Osteocyte (in vitro differentiated cells): Measurements from ENCODE around the gene TBK1. TPM values are rescaled to one million over a fixed set of nuclear protein-coding genes. Genes with fewer than 3 reads are reported as not detected.
"Not testable (repeated sequence)": the region's sequence is repeated elsewhere in the genome, so short reads cannot be mapped to it uniquely, and the experiment has no call there.

Experiments used
- DNase-seq: peaks from one replicate; pipeline ENCODE4 v3.0.0; 2021; ENCODE audit warnings: mixed read lengths; ENCODE audit not compliant: unreplicated experiment; ENCODE audit errors: extremely low spot score
- H3K27ac Mint-ChIP-seq: one replicate; pipeline ENCODE4 v1.8.0; 2021; ENCODE audit warnings: mild to moderate bottlenecking, mixed read lengths; ENCODE audit not compliant: unreplicated experiment
- H3K27me3 Mint-ChIP-seq: one replicate; pipeline ENCODE4 v1.8.0; 2021; ENCODE audit warnings: mixed read lengths; ENCODE audit not compliant: unreplicated experiment
- H3K36me3 Mint-ChIP-seq: one replicate; pipeline ENCODE4 v1.8.0; 2021; ENCODE audit warnings: mixed read lengths; ENCODE audit not compliant: unreplicated experiment
- H3K4me1 Mint-ChIP-seq: one replicate; pipeline ENCODE4 v1.8.0; 2021; ENCODE audit warnings: mixed read lengths; ENCODE audit not compliant: unreplicated experiment
- H3K4me3 Mint-ChIP-seq: one replicate; pipeline ENCODE4 v1.8.0; 2021; ENCODE audit warnings: mild to moderate bottlenecking, moderate library complexity, mixed read lengths; ENCODE audit not compliant: unreplicated experiment
- H3K9me3 Mint-ChIP-seq: one replicate; pipeline ENCODE4 v1.8.0; 2021; ENCODE audit warnings: mixed read lengths; ENCODE audit not compliant: unreplicated experiment
- CTCF ChIP-seq: fragments of 200-600 bp; sonication (generic); IDR thresholded peaks from 2 replicates; pipeline ENCODE4 v1.5.0; 2021; ENCODE audit warnings: antibody characterized with exemption, mild to moderate bottlenecking, moderate library complexity
- total RNA-seq: library from RNA; stranded (reverse); gene quantifications from 2 replicates; pipeline ENCODE4 v1.2.1, GENCODE V29; 2021

TBK1 gene
- total RNA-seq, 1 donor from 2014 or later = 22.2 TPM

DNA sequence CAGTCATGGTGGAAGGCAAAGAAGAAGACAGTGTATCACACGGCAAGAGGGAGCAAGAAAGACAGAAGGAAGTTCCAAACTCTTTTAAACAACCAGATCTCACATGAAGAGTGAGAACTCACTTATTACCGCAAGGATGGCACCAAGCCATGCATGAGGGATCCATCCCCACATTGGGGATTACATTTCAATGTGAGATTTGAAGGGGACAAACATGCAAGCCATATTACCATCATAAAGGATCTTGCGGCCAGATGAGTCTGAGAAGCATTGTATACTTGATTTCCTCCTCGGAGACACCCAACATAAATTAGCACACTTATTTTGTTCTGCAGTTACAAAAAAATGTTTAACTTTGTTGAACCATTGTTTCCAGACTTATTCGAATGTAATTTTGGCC lies 66.5 kb downstream of the TBK1 start:
- Mint-ChIP-seq H3K4me1 (peaks cover 18% of the 10 kb centered on the region), H3K4me3 (no peak overlapping the region), H3K36me3 (peaks cover 1% of the 10 kb centered on the region), H3K27ac (no peak overlapping the region), H3K27me3 (peaks cover 3% of the 10 kb centered on the region), H3K9me3 (no peaks in the 10 kb centered on the region)
- no peak for DNase-seq
- TF ChIP-seq CTCF = no peak

DNA sequence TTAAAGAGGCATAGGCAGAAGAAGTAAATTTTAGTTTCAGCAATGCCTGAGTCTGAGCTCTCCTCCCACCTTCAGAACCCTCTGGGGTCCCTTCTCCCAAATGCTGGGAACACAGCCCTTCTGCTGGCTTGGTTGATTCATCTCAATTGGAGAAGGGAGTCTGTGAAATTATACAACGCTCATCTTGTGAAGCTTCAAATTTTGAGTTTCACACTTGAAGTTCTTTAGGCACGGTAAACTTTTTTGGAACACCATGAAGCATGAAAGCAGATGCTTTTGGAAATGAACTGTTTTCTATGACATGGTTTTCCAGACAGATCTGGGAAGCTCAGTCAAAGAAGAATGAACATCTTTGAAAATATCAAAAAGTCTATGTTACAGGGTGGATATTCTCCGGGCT lies 69.9 kb downstream of the TBK1 start:
- Mint-ChIP-seq H3K4me3 (no peak overlapping the region), H3K4me1 (peaks cover 19% of the 10 kb centered on the region), H3K36me3 (no peaks in the 10 kb centered on the region), H3K27me3 (peaks cover 3% of the 10 kb centered on the region), H3K27ac (peak overlapping the region; percentile 64), H3K9me3 (no peaks in the 10 kb centered on the region)
- no peak for TF ChIP-seq CTCF
- no peak for DNase-seq

- no peak for TF ChIP-seq CTCF
- H3K9me3 Mint-ChIP-seq = no peaks in the 10 kb centered on the region
- peaks cover 3% of the 10 kb centered on the region for H3K27me3 Mint-ChIP-seq
- no peak for DNase-seq
- H3K4me1 Mint-ChIP-seq = peaks cover 19% of the 10 kb centered on the region
- no peak overlapping the region for H3K4me3 Mint-ChIP-seq
- peak overlapping the region; percentile 64 for H3K27ac Mint-ChIP-seq
- H3K36me3 Mint-ChIP-seq = no peaks in the 10 kb centered on the region
These were observed 70.4 kb downstream of the TBK1 start for GRCh38 chr12:64522316-64522715.

DNA sequence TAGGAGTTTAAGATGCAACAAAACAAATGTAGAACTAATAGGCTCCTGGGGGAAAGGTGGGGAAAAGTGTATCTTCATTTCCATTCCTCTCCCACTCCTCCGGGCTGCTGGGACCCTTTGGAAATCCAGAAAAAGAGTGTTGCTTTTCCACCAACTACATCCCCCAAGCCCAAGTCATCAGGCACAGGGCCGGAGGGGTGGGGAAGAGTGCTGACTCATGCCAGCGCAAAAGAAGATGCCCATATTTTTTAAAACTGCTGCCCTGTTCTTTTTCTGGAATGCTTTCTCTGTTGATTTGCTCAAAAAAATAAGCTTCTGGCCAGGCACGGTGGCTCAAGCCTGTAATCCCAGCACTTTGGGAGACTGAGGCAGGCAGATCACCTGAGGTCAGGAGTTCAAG lies 70.9 kb downstream of the TBK1 start:
- no peak for DNase-seq
- Mint-ChIP-seq H3K9me3 (no peaks in the 10 kb centered on the region), H3K4me3 (no peak overlapping the region), H3K27ac (no peak overlapping the region), H3K4me1 (peaks cover 19% of the 10 kb centered on the region), H3K27me3 (peaks cover 3% of the 10 kb centered on the region), H3K36me3 (no peaks in the 10 kb centered on the region)
- TF ChIP-seq CTCF = no peak

DNA sequence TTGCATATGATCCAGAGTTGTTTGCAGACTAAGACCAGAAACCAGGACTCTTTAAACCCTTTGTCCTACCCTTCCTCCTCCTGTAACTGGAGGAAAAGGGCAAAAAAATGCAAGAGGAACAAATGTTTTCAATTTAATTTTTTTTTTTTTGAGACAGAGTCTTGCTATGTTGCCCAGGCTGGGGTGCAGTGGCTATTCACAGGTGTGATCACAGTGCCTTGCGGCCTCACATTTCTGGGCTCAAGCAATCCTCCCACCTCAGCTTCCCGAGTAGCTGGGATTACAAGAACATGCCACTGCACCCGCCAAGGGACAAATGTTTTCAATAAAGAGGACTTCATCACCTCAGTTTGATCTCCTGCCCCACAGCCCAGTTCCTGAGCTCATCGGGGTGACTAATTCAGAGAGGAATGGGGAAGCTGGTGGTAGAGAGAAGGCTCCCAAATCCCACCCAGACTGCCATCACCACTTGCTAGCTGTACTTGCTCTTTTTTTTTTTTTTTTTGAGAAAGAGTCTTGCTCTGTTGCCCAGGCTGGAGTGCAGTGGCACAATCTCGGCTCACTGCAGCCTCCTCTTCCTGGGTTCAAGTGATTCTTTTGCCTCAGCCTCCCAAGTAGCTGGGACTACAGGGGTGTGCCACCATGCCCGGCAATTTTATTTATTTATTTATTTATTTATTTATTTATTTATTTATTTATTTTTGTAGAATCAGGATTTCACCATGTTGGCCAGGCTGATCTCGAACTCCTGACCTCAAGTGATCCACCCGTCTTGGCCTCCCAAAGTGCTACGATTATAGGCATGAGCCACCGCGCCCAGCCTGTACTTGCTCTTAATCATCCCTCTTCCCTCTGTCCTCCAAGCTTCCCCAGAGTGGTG lies 71.9 kb downstream of the TBK1 start:
- DNase-seq = not testable (repeated sequence)

More for the DNA sequence above, 71.9 kb downstream of the TBK1 start:
- H3K4me1 Mint-ChIP-seq = peaks cover 19% of the 10 kb centered on the region
- H3K27ac Mint-ChIP-seq, H3K9me3 Mint-ChIP-seq, H3K27me3 Mint-ChIP-seq, H3K4me3 Mint-ChIP-seq, H3K36me3 Mint-ChIP-seq: not testable (repeated sequence)
